ENCODE results near the gene PEX10.

GRCh38 chr1:2460996-2461751 lies 48.8 kb upstream of the PEX10 start:
- no peak for TF ChIP-seq CTCF (IDR thresholded peaks at IDR 0.05; ENCODE audit: low read depth, low read length, missing input control)
- no peak for TF ChIP-seq RAD21 (IDR thresholded peaks at IDR 0.05)
- no peak for TF ChIP-seq RXRA (IDR thresholded peaks at IDR 0.05)
- no peak for TF ChIP-seq SP1 (IDR thresholded peaks at IDR 0.05)
- TF ChIP-seq EGR1 (IDR thresholded peaks at IDR 0.05; ENCODE audit: low read depth in 2 of 2) = no peak
- no peak for TF ChIP-seq YY1 (IDR thresholded peaks at IDR 0.05)
- TF ChIP-seq ZBTB33 (IDR thresholded peaks at IDR 0.05) = no peak
- no peak for TF ChIP-seq GABPA (IDR thresholded peaks at IDR 0.05 in 1 of 2, conservative IDR thresholded peaks at IDR 0.05 in 1 of 2)
- TF ChIP-seq REST (IDR thresholded peaks at IDR 0.05) = no peak
- TF ChIP-seq JUND (IDR thresholded peaks at IDR 0.05) = no peak
